HEK293 (cell line): ENCODE measurements around the gene GRAP2.

ENCODE experiments used
- YY2 ChIP-seq: fragments of 450-650 bp; formaldehyde crosslinking; IDR thresholded peaks from 2 replicates; pipeline ENCODE4 v1.5.1; 2016; ENCODE audit warnings: missing biosample characterization, missing genetic modification characterization
- ZNF510 ChIP-seq: fragments of 450-650 bp; formaldehyde crosslinking; IDR thresholded peaks from 2 replicates; pipeline ENCODE4 v1.5.1; 2018; ENCODE audit warnings: mild to moderate bottlenecking, missing genetic modification characterization, missing biosample characterization; ENCODE audit not compliant: insufficient replicate concordance

DNA sequence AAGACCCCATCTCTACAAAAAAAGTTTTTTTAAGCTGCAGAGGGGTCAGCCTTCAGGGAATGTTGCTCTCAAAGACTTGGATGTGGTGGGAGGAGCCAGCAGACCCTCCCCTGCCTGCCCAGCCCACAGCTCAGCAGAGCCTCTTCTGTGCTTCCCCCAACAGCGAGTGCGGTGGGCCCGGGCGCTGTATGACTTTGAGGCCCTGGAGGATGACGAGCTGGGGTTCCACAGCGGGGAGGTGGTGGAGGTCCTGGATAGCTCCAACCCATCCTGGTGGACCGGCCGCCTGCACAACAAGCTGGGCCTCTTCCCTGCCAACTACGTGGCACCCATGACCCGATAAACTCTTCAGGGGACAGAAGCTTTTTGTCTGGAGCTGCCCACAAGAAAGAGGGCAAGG lies 69.9 kb downstream of the GRAP2 start:
- TF ChIP-seq ZNF510 (tag by site-specific recombination), result no peak
- no peak for TF ChIP-seq YY2
